Neural cell (in vitro differentiated cells): Measurements from ENCODE around the gene CBX8. TPM values are rescaled to one million over a fixed set of nuclear protein-coding genes. Genes with fewer than 3 reads are reported as not detected.

ENCODE experiments used
- H2AFZ ChIP-seq: fragments of 200-600, 300-800 bp; sonication (generic), shearing (Covaris generic); 2 replicates; pipeline ENCODE4 v1.6.0; 2014; ENCODE audit warnings: low read depth, mild to moderate bottlenecking, antibody characterized with exemption, low read length, moderate library complexity
- H3F3A ChIP-seq: fragments of 200-600 bp; shearing (Covaris generic); 2 replicates; pipeline ENCODE4 v1.6.1; 2016; ENCODE audit warnings: mild to moderate bottlenecking, moderate library complexity, mixed read lengths, antibody characterized with exemption, low read length; ENCODE audit not compliant: insufficient read depth, poor library complexity, severe bottlenecking
- H3K27ac ChIP-seq: fragments of 200-600, 300-800 bp; sonication (generic), shearing (Covaris generic); 2 replicates; pipeline ENCODE4 v1.5.1; 2014; ENCODE audit warnings: mild to moderate bottlenecking, low read length, moderate library complexity
- H3K27me3 ChIP-seq: fragments of 300-800, 200-600 bp; sonication (generic), shearing (Covaris generic); 2 replicates; pipeline ENCODE4 v1.6.0; 2014; ENCODE audit warnings: mild to moderate bottlenecking, low read depth, low read length, moderate library complexity; ENCODE audit not compliant: insufficient read depth
- H3K36me3 ChIP-seq: fragments of 300-800, 200-600 bp; sonication (generic), shearing (Covaris generic); 2 replicates; pipeline ENCODE4 v1.5.1; 2014; ENCODE audit warnings: mild to moderate bottlenecking, antibody characterized with exemption, low read length, moderate library complexity; ENCODE audit not compliant: insufficient read depth
- H3K4me2 ChIP-seq: fragments of 300-800, 200-600 bp; sonication (generic), shearing (Covaris generic); 2 replicates; pipeline ENCODE4 v1.6.0; 2014; ENCODE audit warnings: mild to moderate bottlenecking, low read length
- H3K4me3 ChIP-seq: fragments of 300-800, 200-600 bp; sonication (generic), shearing (Covaris generic); 2 replicates; pipeline ENCODE4 v1.5.1; 2014; ENCODE audit warnings: mild to moderate bottlenecking, low read length, moderate library complexity
- H3K79me2 ChIP-seq: fragments of 200-600 bp; shearing (Covaris generic); replicated peaks from 2 replicates; pipeline ENCODE4 v1.6.0; 2014; ENCODE audit warnings: mild to moderate bottlenecking, low read length, moderate library complexity; ENCODE audit not compliant: insufficient read depth
- H3K9ac ChIP-seq: fragments of 300-800, 200-600 bp; sonication (generic), shearing (Covaris generic); 2 replicates; pipeline ENCODE4 v1.6.1; 2016; ENCODE audit warnings: mild to moderate bottlenecking, low read length, mixed read lengths
- H3K9me2 ChIP-seq: fragments of 200-600 bp; shearing (Covaris generic); 2 replicates; pipeline ENCODE4 v1.6.1; 2016; ENCODE audit warnings: mild to moderate bottlenecking, low read length, mixed read lengths; ENCODE audit not compliant: insufficient read depth
- H3K9me3 ChIP-seq: fragments of 200-600, 300-800 bp; sonication (generic), shearing (Covaris generic); 2 replicates; pipeline ENCODE4 v1.6.1; 2016; ENCODE audit warnings: mild to moderate bottlenecking, mixed run types, low read length, moderate library complexity, mixed read lengths
- H4K20me1 ChIP-seq: fragments of 200-600 bp; shearing (Covaris generic); 2 replicates; pipeline ENCODE4 v1.6.1; 2016; ENCODE audit warnings: mild to moderate bottlenecking, mixed run types; ENCODE audit not compliant: insufficient read depth
- CTCF ChIP-seq: fragments of 450-650 bp; IDR thresholded peaks from 2 replicates; pipeline ENCODE4 v1.5.1; 2014; ENCODE audit warnings: antibody characterized with exemption, mild to moderate bottlenecking, moderate library complexity; ENCODE audit not compliant: poor library complexity, severe bottlenecking
- EP300 ChIP-seq: fragments of 450-650 bp; conservative IDR thresholded peaks from 2 replicates; pipeline ENCODE4 v1.6.1; 2014; ENCODE audit warnings: antibody characterized with exemption, mild to moderate bottlenecking, moderate library complexity; ENCODE audit not compliant: poor library complexity, severe bottlenecking
- EZH2 ChIP-seq: fragments of 200-600, 300-800 bp; shearing (Covaris generic), sonication (generic); IDR thresholded peaks from 2 replicates; pipeline ENCODE4 v1.6.1; 2014; ENCODE audit warnings: antibody characterized with exemption, low read length, borderline replicate concordance, mild to moderate bottlenecking; ENCODE audit not compliant: insufficient read depth, poor library complexity, severe bottlenecking
- MXI1 ChIP-seq: fragments of 450-650 bp; conservative IDR thresholded peaks from 2 replicates; pipeline ENCODE4 v1.6.1; 2014; ENCODE audit warnings: antibody characterized with exemption, mild to moderate bottlenecking; ENCODE audit not compliant: poor library complexity, severe bottlenecking
- POLR2AphosphoS5 ChIP-seq: IDR thresholded peaks from 2 replicates; pipeline ENCODE4 v1.6.1; 2012
- RAD21 ChIP-seq: fragments of 450-650 bp; conservative IDR thresholded peaks from 2 replicates; pipeline ENCODE4 v1.6.1; 2014; ENCODE audit warnings: antibody characterized with exemption, mild to moderate bottlenecking, moderate library complexity
- SMC3 ChIP-seq: fragments of 450-650 bp; conservative IDR thresholded peaks from 2 replicates; pipeline ENCODE4 v1.6.1; 2014; ENCODE audit warnings: antibody characterized with exemption, mild to moderate bottlenecking, moderate library complexity; ENCODE audit not compliant: poor library complexity
- TAF1 ChIP-seq: IDR thresholded peaks from 2 replicates; pipeline ENCODE4 v1.6.1; 2012; ENCODE audit warnings: low read depth
- polyA plus RNA-seq: library from polyadenylated mRNA; depleted of rRNA; stranded (reverse); fragments of >200 nt; gene quantifications from 2 replicates; pipeline ENCODE4 v1.2.3, GENCODE V29; 2014
- TF ChIP-seq, protein P1 (sequence below): IDR thresholded peaks from 2 replicates; pipeline ENCODE4 v1.6.1; 2012; ENCODE audit warnings: borderline replicate concordance

CBX8 gene
- polyA plus RNA-seq, 1 donor from 2014 or later = 15.4 TPM

GRCh38 chr17:79788455-79788854 lies 8.4 kb downstream of the CBX8 start:
- Histone ChIP-seq H3K9me3 (no peaks in the 10 kb centered on the region), H3K27ac (no peak overlapping the region), H3K9ac (no peak overlapping the region), H3K4me2 (no peak overlapping the region), H3K4me3 (no peak overlapping the region), H3K27me3 (peaks cover 47% of the 10 kb centered on the region), H4K20me1 (peaks cover 14% of the 10 kb centered on the region), H3K36me3 (no peaks in the 10 kb centered on the region), H2AFZ (no peak overlapping the region), H3K9me2 (no peaks in the 10 kb centered on the region), H3F3A (peaks cover 9% of the 10 kb centered on the region), H3K79me2 (peaks cover 4% of the 10 kb centered on the region)
- no peak for TF ChIP-seq CTCF
- TF ChIP-seq SMC3 = no peak
- no peak for TF ChIP-seq RAD21
- no peak for TF ChIP-seq TAF1

- TF ChIP-seq TAF1 (no peak), CTCF (no peak), EZH2 (no peak), POLR2AphosphoS5 (no peak), MXI1 (no peak), SMC3 (no peak), EP300 (no peak), RAD21 (no peak)
- TF ChIP-seq, protein P1, sequence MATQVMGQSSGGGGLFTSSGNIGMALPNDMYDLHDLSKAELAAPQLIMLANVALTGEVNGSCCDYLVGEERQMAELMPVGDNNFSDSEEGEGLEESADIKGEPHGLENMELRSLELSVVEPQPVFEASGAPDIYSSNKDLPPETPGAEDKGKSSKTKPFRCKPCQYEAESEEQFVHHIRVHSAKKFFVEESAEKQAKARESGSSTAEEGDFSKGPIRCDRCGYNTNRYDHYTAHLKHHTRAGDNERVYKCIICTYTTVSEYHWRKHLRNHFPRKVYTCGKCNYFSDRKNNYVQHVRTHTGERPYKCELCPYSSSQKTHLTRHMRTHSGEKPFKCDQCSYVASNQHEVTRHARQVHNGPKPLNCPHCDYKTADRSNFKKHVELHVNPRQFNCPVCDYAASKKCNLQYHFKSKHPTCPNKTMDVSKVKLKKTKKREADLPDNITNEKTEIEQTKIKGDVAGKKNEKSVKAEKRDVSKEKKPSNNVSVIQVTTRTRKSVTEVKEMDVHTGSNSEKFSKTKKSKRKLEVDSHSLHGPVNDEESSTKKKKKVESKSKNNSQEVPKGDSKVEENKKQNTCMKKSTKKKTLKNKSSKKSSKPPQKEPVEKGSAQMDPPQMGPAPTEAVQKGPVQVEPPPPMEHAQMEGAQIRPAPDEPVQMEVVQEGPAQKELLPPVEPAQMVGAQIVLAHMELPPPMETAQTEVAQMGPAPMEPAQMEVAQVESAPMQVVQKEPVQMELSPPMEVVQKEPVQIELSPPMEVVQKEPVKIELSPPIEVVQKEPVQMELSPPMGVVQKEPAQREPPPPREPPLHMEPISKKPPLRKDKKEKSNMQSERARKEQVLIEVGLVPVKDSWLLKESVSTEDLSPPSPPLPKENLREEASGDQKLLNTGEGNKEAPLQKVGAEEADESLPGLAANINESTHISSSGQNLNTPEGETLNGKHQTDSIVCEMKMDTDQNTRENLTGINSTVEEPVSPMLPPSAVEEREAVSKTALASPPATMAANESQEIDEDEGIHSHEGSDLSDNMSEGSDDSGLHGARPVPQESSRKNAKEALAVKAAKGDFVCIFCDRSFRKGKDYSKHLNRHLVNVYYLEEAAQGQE = no peak
- no peak overlapping the region for H3K27ac ChIP-seq
- H3K36me3 ChIP-seq = no peaks in the 10 kb centered on the region
- H3K79me2 ChIP-seq = no peaks in the 10 kb centered on the region
- H3K4me2 ChIP-seq = no peak overlapping the region
- H3K9ac ChIP-seq = no peak overlapping the region
- no peak overlapping the region for H3K4me3 ChIP-seq
- no peak overlapping the region for H2AFZ ChIP-seq
- H4K20me1 ChIP-seq = peaks cover 3% of the 10 kb centered on the region
- no peaks in the 10 kb centered on the region for H3K9me2 ChIP-seq
- peaks cover 9% of the 10 kb centered on the region for H3F3A ChIP-seq
- H3K27me3 ChIP-seq = peaks cover 34% of the 10 kb centered on the region
- H3K9me3 ChIP-seq = no peaks in the 10 kb centered on the region
Observed at GRCh38 chr17:79786930-79787643, 9.8 kb downstream of the CBX8 start.
